ENCODE measurements around the gene KIT.

Gene KIT

GRCh38 chr4:54783402-54784110 is 125.8 kb downstream of the KIT start:
- TF ChIP-seq, protein P1, sequence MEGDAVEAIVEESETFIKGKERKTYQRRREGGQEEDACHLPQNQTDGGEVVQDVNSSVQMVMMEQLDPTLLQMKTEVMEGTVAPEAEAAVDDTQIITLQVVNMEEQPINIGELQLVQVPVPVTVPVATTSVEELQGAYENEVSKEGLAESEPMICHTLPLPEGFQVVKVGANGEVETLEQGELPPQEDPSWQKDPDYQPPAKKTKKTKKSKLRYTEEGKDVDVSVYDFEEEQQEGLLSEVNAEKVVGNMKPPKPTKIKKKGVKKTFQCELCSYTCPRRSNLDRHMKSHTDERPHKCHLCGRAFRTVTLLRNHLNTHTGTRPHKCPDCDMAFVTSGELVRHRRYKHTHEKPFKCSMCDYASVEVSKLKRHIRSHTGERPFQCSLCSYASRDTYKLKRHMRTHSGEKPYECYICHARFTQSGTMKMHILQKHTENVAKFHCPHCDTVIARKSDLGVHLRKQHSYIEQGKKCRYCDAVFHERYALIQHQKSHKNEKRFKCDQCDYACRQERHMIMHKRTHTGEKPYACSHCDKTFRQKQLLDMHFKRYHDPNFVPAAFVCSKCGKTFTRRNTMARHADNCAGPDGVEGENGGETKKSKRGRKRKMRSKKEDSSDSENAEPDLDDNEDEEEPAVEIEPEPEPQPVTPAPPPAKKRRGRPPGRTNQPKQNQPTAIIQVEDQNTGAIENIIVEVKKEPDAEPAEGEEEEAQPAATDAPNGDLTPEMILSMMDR (IDR thresholded peaks at IDR 0.05): no peak

DNA sequence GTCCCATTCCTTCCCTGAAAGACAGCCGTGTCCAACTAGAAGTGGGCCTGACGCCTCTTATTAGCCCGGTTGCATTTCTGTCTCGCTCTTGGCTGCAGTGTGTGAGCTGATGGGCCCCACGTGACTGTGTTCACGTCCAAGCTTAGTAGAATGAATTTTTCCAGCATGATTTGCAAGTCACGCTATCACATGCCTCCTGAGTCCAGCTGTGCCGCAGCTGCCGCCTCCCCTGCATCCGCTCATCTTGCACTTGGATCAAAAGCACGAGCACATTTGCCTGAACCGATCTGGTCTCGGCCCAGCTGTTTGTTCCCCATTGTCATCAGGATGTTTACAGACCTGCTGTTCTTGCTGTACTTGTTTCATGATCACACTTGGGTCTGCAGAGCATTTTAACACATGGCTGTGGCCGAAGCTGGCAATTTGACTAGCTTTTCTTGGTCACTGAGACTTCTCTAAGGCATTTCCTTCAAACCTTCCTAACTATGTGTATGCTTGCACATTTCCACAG is 126.5 kb downstream of the KIT start:
- TF ChIP-seq, protein P1 (IDR thresholded peaks at IDR 0.05): no peak

Measured in LNCAP (cell line).